Suppressor macrophage (primary cell): Measurements from ENCODE around the gene FAM25A.
A peak's percentile ranks its signal among the peaks of the same experiment; 100 is the strongest.
"Not testable (repeated sequence)": the region's sequence is repeated elsewhere in the genome, so short reads cannot be mapped to it uniquely, and the experiment has no call there.

Experiments used
- DNase-seq, 4 experiments: peaks; one replicate each; pipeline ENCODE4 v3.0.0-alpha.2; 2020 to 2022

The FAM25A gene

GRCh38 chr10:87013528-87013927, 6.6 kb upstream of the FAM25A start:
- peak in 2 of 4 experiments; percentile 39 to 49 for DNase-seq

- not testable (repeated sequence) for DNase-seq
Observed at GRCh38 chr10:87014986-87015716, 4.9 kb upstream of the FAM25A start.

- DNase-seq = not testable (repeated sequence)
Observed at GRCh38 chr10:87018127-87018526, 2.0 kb upstream of the FAM25A start.

GRCh38 chr10:87019066-87019465, 1.0 kb upstream of the FAM25A start:
- DNase-seq = not testable (repeated sequence)

GRCh38 chr10:87019504-87019903, 590 bp upstream of the FAM25A start:
- not testable (repeated sequence) for DNase-seq

- peak; percentile 36 to 76 (median 62) for DNase-seq
Observed at GRCh38 chr10:87025285-87025958, 5.3 kb downstream of the FAM25A start.

GRCh38 chr10:87026747-87027508, 6.8 kb downstream of the FAM25A start:
- not testable (repeated sequence) for DNase-seq

GRCh38 chr10:87030419-87030818, 10.3 kb downstream of the FAM25A start:
- DNase-seq = not testable (repeated sequence)

GRCh38 chr10:87030912-87031635, 11.0 kb downstream of the FAM25A start:
- DNase-seq = no peak

GRCh38 chr10:87036623-87037022, 16.5 kb downstream of the FAM25A start:
- no peak for DNase-seq

- DNase-seq = no peak
Observed at GRCh38 chr10:87038286-87038717, 18.2 kb downstream of the FAM25A start.

GRCh38 chr10:87038786-87039185, 18.7 kb downstream of the FAM25A start:
- DNase-seq = no peak

GRCh38 chr10:87043579-87043978, 23.5 kb downstream of the FAM25A start:
- DNase-seq = not testable (repeated sequence)

GRCh38 chr10:87045434-87045938, 25.4 kb downstream of the FAM25A start:
- DNase-seq = no peak

- DNase-seq = no peak
Observed at GRCh38 chr10:87053111-87053510, 33.0 kb downstream of the FAM25A start.

GRCh38 chr10:87053577-87054181, 33.6 kb downstream of the FAM25A start:
- no peak for DNase-seq

GRCh38 chr10:87054373-87055295, 34.5 kb downstream of the FAM25A start:
- peak; percentile 75 to 92 (median 84) for DNase-seq

- no peak for DNase-seq
Observed at GRCh38 chr10:87058171-87058570, 38.1 kb downstream of the FAM25A start.

- no peak for DNase-seq
Observed at GRCh38 chr10:87059401-87059800, 39.3 kb downstream of the FAM25A start.

- DNase-seq = no peak
Observed at GRCh38 chr10:87060280-87060928, 40.3 kb downstream of the FAM25A start.
